PFSK-1 (cell line): ENCODE results near the gene ARHGEF4.

ENCODE experiments used
- FOXP2 ChIP-seq: optimal IDR thresholded peaks from 2 replicates; pipeline ENCODE3; 2011; ENCODE audit warnings: borderline replicate concordance, control low read depth, inconsistent platforms; ENCODE audit not compliant: insufficient read depth; ENCODE audit errors: extremely low read length, extremely low read depth
- POLR2AphosphoS5 ChIP-seq: IDR thresholded peaks from 2 replicates; pipeline ENCODE4 v1.6.1; 2012; ENCODE audit warnings: low read depth, mild to moderate bottlenecking, control low read depth, low read length, moderate library complexity
- REST ChIP-seq, 2 experiments: IDR thresholded peaks; 2 replicates each; pipeline versions ENCODE4 v1.6.1 to v1.8.0; 2011 to 2012; ENCODE audit warnings: low read depth in 2 of 2, low read length in 2 of 2, control low read depth in 1 of 2, inconsistent platforms in 1 of 2, mild to moderate bottlenecking in 1 of 2, moderate library complexity in 1 of 2; ENCODE audit not compliant: insufficient read depth in 1 of 2
- SIN3A ChIP-seq: IDR thresholded peaks from 2 replicates; pipeline ENCODE4 v1.6.1; 2012; ENCODE audit warnings: mild to moderate bottlenecking, low read length, moderate library complexity, borderline replicate concordance; ENCODE audit not compliant: insufficient read depth
- TAF1 ChIP-seq: IDR thresholded peaks from 2 replicates; pipeline ENCODE4 v1.6.1; 2012; ENCODE audit warnings: low read length, control low read depth, borderline replicate concordance; ENCODE audit not compliant: insufficient read depth

ARHGEF4 gene

GRCh38 chr2:130826419-130826818 is 10.3 kb upstream of the ARHGEF4 start:
- TF ChIP-seq SIN3A = no peak
- no peak for TF ChIP-seq FOXP2
- no peak for TF ChIP-seq POLR2AphosphoS5
- no peak for TF ChIP-seq REST (IDR thresholded peaks at IDR 0.05; ENCODE audit: insufficient read depth in 1 of 2, low read depth in 2 of 2, low read length in 2 of 2)

- TF ChIP-seq SIN3A = no peak
- no peak for TF ChIP-seq FOXP2
- TF ChIP-seq TAF1 = no peak
- TF ChIP-seq REST (IDR thresholded peaks at IDR 0.05; ENCODE audit: insufficient read depth in 1 of 2, low read depth in 2 of 2, low read length in 2 of 2) = no peak
- TF ChIP-seq POLR2AphosphoS5 = no peak
Measured at GRCh38 chr2:130826821-130827501, 9.8 kb upstream of the ARHGEF4 start.

GRCh38 chr2:130827502-130828251 is 9.0 kb upstream of the ARHGEF4 start:
- no peak for TF ChIP-seq FOXP2
- TF ChIP-seq SIN3A = no peak
- TF ChIP-seq TAF1 = no peak

GRCh38 chr2:130828461-130828860 is 8.3 kb upstream of the ARHGEF4 start:
- TF ChIP-seq REST (IDR thresholded peaks at IDR 0.05; ENCODE audit: insufficient read depth in 1 of 2, low read depth in 2 of 2, low read length in 2 of 2) = no peak
- TF ChIP-seq POLR2AphosphoS5 = no peak
- TF ChIP-seq SIN3A = no peak
- no peak for TF ChIP-seq FOXP2
- no peak for TF ChIP-seq TAF1

- no peak for TF ChIP-seq POLR2AphosphoS5
- TF ChIP-seq TAF1 = no peak
- TF ChIP-seq FOXP2 = no peak
- no peak for TF ChIP-seq REST (IDR thresholded peaks at IDR 0.05; ENCODE audit: insufficient read depth in 1 of 2, low read depth in 2 of 2, low read length in 2 of 2)
- TF ChIP-seq SIN3A = no peak
Measured at GRCh38 chr2:130829015-130829414, 7.7 kb upstream of the ARHGEF4 start.
